NT2/D1 (cell line): Measurements from ENCODE around the gene PRRT3.
"Not testable (repeated sequence)": the region's sequence is repeated elsewhere in the genome, so short reads cannot be mapped to it uniquely, and the experiment has no call there.

Experiments used
- SUZ12 ChIP-seq: IDR thresholded peaks from 2 replicates; pipeline ENCODE4 v1.6.1; 2011; ENCODE audit not compliant: insufficient read length, insufficient read depth; ENCODE audit errors: extremely low read depth
- YY1 ChIP-seq: IDR thresholded peaks from 2 replicates; pipeline ENCODE4 v1.6.1; 2011; ENCODE audit not compliant: insufficient read length, insufficient read depth
- ZNF274 ChIP-seq: IDR thresholded peaks from 2 replicates; pipeline ENCODE4 v1.6.1; 2011; ENCODE audit warnings: mild to moderate bottlenecking, low read depth, low read length

GRCh38 chr3:9896755-9897407 lies 55.3 kb downstream of the PRRT3 start:
- not testable (repeated sequence) for TF ChIP-seq YY1, ZNF274, SUZ12
